GM10266 (cell line): ENCODE results near the gene TFPI.

Source experiments
- DNase-seq: peaks from one replicate; pipeline ENCODE4 v3.0.0; 2012; ENCODE audit errors: extremely low spot score
- CTCF ChIP-seq: IDR thresholded peaks from 2 replicates; pipeline ENCODE4 v1.5.1; 2012; ENCODE audit warnings: mild to moderate bottlenecking, low read depth; ENCODE audit not compliant: control insufficient read depth, insufficient read depth; ENCODE audit errors: missing control alignments

The TFPI gene

GRCh38 chr2:187554011-187554703, at the start of gene TFPI:
Gene TFPI (minus strand): TSS chr2:187554435. CDS start chr2:187503768, 50,667 bp downstream.
- TF ChIP-seq CTCF = no peak
- DNase-seq = no peak

GRCh38 chr2:187594801-187595200, 40.6 kb upstream of the TFPI start:
- no peak for DNase-seq
- no peak for TF ChIP-seq CTCF

GRCh38 chr2:187593697-187594096, 39.5 kb upstream of the TFPI start:
- no peak for TF ChIP-seq CTCF
- no peak for DNase-seq

GRCh38 chr2:187593098-187593497, 38.9 kb upstream of the TFPI start:
- no peak for TF ChIP-seq CTCF
- DNase-seq = no peak

GRCh38 chr2:187590175-187590574, 35.9 kb upstream of the TFPI start:
- no peak for DNase-seq

GRCh38 chr2:187586011-187586641, 31.9 kb upstream of the TFPI start:
- no peak for DNase-seq
- TF ChIP-seq CTCF = no peak

More at GRCh38 chr2:187590175-187590574, 35.9 kb upstream of the TFPI start:
- no peak for TF ChIP-seq CTCF

GRCh38 chr2:187581125-187581896, 27.1 kb upstream of the TFPI start:
- peak; percentile 46 for TF ChIP-seq CTCF
- DNase-seq = peak; percentile 12
